Stomach (tissue), 4 donors: ENCODE results near the gene HYPK.

Experiments
- POLR2A ChIP-seq, 4 donors: fragments of 450-650 bp; IDR thresholded peaks; one replicate each; pipeline ENCODE4 v1.6.1; 2016; ENCODE audit warnings: antibody characterized with exemption in 4 of 4, control low read depth in 2 of 4, mild to moderate bottlenecking in 1 of 4, moderate library complexity in 1 of 4
- POLR2AphosphoS5 ChIP-seq, 3 donors: sonication (generic); formaldehyde crosslinking; IDR thresholded peaks; one replicate each; pipeline ENCODE4 v1.6.1; 2016; ENCODE audit warnings: antibody characterized with exemption in 3 of 3
- TF ChIP-seq, protein P1 (sequence below), 7 experiments: fragments of 450-650 bp in 4 of 7; fragments of 200-600 bp in 3 of 7; sonication (generic) in 3 of 7; IDR thresholded peaks; one replicate each; pipeline ENCODE4 v1.5.1; 2016 to 2019; ENCODE audit warnings: antibody characterized with exemption in 7 of 7, control low read depth in 2 of 7, mild to moderate bottlenecking in 1 of 7

DNA sequence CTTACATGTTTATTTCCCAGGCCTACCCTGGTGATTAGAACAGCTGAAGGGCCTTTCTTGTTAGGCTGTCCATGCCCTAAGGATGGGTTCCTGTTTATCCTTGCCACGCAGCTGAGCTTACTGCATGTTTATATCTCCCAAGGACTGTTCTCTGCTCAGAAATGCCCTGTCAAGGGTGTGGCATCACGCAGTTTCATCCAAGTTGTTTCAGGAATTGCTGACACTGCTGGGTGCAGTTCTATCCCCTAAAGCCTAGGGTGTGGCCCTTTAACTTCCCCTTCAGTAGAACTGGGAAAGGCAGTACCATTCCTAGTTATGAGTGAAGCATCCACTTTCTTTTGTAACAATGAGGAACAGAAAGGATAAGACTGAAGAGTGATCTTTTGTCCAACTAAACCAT, 28.6 kb upstream of the HYPK start:
- TF ChIP-seq POLR2A (IDR thresholded peaks at IDR 0.05) (no peak), POLR2AphosphoS5 (IDR thresholded peaks at IDR 0.05) (no peak)
- TF ChIP-seq, protein P1, sequence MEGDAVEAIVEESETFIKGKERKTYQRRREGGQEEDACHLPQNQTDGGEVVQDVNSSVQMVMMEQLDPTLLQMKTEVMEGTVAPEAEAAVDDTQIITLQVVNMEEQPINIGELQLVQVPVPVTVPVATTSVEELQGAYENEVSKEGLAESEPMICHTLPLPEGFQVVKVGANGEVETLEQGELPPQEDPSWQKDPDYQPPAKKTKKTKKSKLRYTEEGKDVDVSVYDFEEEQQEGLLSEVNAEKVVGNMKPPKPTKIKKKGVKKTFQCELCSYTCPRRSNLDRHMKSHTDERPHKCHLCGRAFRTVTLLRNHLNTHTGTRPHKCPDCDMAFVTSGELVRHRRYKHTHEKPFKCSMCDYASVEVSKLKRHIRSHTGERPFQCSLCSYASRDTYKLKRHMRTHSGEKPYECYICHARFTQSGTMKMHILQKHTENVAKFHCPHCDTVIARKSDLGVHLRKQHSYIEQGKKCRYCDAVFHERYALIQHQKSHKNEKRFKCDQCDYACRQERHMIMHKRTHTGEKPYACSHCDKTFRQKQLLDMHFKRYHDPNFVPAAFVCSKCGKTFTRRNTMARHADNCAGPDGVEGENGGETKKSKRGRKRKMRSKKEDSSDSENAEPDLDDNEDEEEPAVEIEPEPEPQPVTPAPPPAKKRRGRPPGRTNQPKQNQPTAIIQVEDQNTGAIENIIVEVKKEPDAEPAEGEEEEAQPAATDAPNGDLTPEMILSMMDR (IDR thresholded peaks at IDR 0.05), result no peak
